GM23248 (cell line): ENCODE results near the gene ALDH16A1.

Experiments used
- EZH2 ChIP-seq: fragments of 200-600 bp; sonication (generic); IDR thresholded peaks from 2 replicates; pipeline ENCODE4 v1.6.1; 2018; ENCODE audit warnings: antibody characterized with exemption, mild to moderate bottlenecking; ENCODE audit not compliant: insufficient read depth, poor library complexity, severe bottlenecking
- EZH2phosphoT487 ChIP-seq: fragments of 200-600 bp; sonication (generic); IDR thresholded peaks from 2 replicates; pipeline ENCODE4 v1.6.1; 2018; ENCODE audit warnings: antibody characterized with exemption, moderate library complexity, mild to moderate bottlenecking, low read depth; ENCODE audit not compliant: insufficient read depth

GRCh38 chr19:49407079-49407478 lies 45.9 kb upstream of the ALDH16A1 start:
- no peak for TF ChIP-seq EZH2
- no peak for TF ChIP-seq EZH2phosphoT487
